ENCODE data around the gene SULT1A2.
"Not testable (repeated sequence)": the region's sequence is repeated elsewhere in the genome, so short reads cannot be mapped to it uniquely, and the experiment has no call there.

The SULT1A2 gene

GRCh38 chr16:28596840-28597691, at the start of gene SULT1A2:
Gene SULT1A2 (minus strand): TSS chr16:28597050. CDS start chr16:28595930, 1,120 bp downstream.
- no peak for DNase-seq

- not testable (repeated sequence) for DNase-seq
Observed at GRCh38 chr16:28639959-28640358, 43.1 kb upstream of the SULT1A2 start.

GRCh38 chr16:28638359-28638758, 41.5 kb upstream of the SULT1A2 start:
- DNase-seq, result not testable (repeated sequence)

DNA sequence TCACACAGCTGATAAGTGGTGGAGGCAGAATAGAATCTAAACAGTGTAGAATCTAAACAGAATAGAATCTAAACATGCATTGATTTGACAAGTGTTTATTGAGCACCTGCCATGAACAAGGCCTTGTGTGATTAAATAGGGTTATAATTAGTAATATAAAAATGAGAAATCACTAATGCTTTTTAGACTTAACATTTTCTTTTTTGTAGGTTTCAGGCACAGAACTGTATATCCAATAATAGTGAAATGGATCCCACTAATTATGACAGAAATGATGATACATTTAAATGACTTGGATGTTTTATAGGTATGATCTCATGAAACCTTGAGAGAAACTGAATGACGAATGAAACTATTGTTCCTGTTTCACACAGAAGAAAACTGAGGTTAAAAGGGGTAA, 40.9 kb upstream of the SULT1A2 start, which contains the start of gene NPIPB8:
NPIPB8 (plus strand) TSS at position 301 of the 400 bp plus-strand sequence. CDS start 296 bp downstream, outside the sequence.
- not testable (repeated sequence) for DNase-seq

GRCh38 chr16:28636093-28636823, 39.4 kb upstream of the SULT1A2 start:
- DNase-seq, result not testable (repeated sequence)

DNA sequence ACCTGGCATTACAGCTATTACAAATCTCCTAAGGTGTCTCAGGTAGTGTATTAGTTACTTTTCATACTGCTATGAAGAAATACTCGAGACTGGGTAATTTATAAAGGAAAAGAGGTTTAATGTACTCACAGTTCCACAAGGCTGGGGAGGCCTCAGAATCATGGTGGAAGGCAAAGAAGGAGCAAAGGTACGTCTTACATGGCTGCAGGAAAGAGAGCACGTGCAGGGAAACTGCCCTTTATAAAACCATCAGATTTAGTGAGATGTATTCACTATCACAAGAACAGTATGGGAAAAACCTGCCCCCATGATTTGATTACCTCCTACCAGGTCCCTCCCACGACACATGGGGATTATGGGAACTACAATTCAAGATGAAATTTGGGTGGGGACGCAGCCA, 34.1 kb upstream of the SULT1A2 start:
- not testable (repeated sequence) for DNase-seq

GRCh38 chr16:28623172-28623711, 26.4 kb upstream of the SULT1A2 start:
- DNase-seq, result peak; percentile 31

GRCh38 chr16:28622532-28623171, 25.8 kb upstream of the SULT1A2 start:
- not testable (repeated sequence) for DNase-seq

- no peak for DNase-seq
Observed at GRCh38 chr16:28621481-28622155, 24.8 kb upstream of the SULT1A2 start.

DNA sequence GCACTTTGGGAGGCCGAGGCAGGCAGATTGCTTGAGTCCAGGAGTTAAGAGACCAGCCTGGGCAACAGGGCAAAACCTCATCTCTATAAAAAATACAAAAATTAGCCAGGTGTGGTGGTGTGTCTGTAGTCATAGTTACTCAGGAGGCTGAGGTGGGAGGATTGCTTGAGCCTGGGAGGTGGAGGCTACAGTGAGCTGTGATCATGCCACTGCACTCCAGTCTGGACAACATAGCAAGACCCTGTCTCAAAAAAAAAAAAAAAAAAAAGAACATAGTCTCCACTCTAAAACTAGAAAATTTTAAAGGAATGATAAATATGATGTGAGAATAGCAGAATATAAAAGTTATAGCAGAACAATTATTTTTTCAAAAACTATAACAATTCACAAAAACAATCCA, 23.5 kb upstream of the SULT1A2 start:
- not testable (repeated sequence) for DNase-seq

DNA sequence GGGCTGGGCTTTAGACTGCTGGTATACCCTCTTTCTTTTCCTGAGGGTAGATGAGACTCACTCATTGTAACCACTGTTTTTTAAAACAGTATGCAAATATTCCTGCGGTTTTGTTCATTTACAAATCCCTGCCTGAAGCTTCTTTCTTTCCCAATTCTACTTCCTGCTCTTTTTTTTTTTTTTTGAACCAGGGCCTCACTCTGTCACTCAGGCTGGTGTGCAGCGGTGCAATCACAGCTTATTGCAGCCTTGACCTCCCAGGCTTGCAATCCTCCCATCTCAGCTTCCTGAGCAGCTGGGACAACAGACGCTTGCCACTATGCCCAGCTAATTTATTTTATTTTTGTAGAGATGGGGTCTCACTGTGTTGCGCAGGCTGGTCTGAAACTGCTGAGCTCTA, 21.0 kb upstream of the SULT1A2 start:
- no peak for DNase-seq

DNA sequence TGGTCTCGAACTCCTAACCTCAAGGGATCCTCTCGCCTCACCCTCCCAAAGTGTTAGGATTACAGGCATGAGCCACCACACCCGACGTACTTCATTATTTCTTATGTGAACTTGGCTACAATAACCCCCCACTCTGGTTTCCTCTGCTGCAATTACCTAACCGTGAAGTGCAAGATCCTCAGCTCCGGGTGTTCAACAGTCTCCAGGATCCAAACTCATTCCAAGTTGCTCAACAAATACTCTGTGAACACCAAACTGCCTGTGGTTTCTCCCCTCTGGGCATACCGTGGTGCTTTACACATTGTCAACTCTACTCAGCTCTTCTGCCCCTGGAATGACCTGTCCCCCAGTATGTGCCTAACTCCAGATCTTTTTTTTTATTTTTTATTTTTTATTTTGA, 19.8 kb upstream of the SULT1A2 start:
- no peak for DNase-seq

DNA sequence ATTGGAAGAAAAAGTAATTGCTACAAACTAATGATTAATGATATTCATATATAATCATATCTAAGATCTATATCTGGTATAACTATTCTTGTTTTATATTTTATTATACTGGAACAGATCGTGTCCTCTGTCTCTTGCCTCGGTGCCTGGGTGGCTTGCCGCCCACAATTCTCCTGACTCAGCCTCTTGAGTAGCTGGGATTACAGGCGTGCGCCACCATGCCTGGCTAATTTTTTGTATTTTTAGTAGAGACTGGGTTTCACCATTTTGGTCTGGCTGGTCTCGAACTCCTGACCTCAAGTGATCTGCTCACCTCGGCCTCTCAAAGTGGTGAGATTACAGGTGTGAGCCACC, 19.4 kb upstream of the SULT1A2 start:
- DNase-seq, result not testable (repeated sequence)

DNA sequence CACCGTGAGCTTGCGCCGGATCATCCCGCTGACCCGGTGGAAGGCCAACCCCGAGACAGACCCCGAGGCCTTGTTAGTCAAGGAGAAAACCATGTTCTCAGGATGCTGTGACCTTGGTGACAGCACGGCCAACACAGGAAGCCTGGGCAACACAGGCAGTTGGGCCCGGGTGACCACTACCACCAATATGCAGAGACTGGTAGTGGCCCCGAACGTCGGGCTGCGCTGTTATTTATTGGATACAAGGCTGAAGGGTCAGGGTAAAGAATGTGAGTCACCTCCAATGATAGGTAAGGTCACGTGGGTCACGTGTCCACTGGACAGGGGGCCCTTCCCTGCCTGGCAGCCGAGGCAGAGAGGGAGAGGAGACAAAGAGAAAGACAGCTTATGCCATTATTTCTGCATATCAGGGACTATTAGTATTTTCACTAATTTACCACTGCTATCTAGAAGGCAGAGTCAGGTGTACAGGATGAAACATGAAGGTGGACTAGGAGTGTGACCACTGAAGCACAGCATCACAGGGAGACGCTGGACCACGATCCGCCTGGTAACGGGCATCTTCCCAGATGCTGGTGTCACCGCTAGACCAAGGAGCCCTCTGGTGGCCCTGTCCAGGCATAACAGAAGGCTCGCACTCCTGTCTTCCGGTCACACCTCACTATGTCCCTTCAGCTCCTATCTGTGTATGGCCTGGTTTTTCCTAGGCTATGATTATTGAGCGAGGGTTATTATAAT, 18.8 kb upstream of the SULT1A2 start:
- not testable (repeated sequence) for DNase-seq

GRCh38 chr16:28614561-28614960, 17.7 kb upstream of the SULT1A2 start:
- DNase-seq, result not testable (repeated sequence)

DNA sequence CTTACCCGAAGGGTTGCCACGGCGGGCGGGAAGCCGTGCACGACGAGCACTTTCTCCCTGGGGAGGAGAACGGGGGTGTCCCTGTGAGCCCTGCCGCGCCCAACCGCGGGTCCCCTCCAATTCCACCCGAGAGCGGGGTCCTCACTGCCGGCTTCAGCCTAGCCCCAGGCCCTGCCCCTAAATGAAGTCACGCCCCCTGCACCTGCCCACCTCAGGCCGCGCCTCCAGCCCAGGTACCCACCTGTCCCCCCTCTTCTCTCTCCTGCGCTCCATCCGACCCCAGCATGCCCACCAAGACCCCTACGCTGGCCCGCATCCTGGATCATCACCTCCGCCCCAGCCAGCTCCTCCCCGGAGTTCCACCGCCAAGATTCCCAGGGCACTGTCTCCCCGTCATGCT, 17.1 kb upstream of the SULT1A2 start:
- not testable (repeated sequence) for DNase-seq

DNA sequence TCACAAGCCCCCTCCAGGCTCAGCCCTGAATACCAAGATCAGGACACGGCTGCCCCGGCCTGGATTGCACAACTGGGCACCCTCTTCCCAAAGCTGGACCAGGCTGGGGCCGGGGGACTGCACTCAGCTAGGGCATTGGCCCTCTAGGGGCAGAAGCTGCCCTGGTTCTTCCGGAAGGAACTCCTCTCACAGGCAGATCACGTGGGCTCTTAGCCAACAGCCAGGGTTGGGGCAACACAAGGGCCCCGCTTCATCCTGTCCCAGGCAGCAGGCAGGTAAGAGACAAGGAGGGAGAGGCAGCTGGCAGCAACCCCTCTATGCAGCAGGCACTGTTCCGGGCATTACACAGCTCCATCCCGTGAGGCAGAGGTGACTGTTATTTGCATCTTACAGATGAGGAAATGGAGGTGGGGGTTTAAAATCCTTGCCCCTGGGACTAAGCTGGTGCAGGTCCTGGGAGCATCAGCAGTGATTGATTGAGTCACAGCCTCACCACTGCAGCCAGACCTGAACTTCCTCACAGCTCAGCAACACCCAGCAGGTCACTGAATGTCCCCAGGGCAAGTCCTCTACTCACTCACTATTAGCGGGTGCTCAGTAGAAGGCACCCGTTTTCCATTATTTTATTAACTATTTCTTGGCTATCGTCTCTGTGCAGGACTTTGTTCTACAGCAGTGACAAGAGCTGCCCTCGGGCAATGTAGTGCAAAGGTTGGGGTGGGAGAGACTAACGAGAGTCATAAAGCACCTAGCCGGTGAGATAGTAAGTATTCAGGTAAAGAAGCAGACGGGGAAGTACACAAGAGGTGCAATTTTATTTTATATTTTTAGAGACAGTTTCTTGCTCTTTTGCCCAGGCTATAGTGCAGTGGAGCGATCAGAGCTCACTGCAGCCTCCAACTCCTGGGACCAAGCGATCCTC, 15.8 kb upstream of the SULT1A2 start:
- DNase-seq, result not testable (repeated sequence)

DNA sequence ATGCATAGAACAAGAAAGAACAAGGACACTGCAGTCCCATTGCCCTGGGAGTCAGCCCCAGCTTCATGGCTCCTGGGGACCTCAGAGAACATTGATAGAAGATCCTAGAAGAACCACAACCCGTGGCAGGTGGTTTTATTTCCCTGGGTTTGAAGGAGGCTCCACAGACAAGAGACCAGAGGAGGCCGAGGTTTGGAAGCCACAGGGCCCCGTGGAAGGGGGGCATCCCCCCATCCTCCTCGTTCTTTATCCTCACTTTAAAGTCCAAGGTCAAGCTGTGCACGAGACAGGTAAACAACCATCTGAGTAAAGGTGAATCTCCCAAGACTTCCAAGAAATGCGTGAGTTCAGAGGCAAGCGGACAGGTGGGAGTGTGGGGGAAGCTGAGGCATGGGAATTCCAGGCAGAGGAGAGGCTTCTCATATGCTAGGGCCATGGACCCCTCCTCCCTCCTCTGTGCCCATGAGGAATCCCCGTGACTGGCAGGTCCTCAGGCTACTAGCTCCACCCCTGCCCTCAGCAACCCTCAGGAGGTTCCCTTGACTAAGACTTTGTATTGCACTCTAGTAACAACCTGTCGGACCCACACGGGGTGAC, 13.8 kb upstream of the SULT1A2 start:
- no peak for DNase-seq

GRCh38 chr16:28609631-28610594, 13.1 kb upstream of the SULT1A2 start, which contains the start of gene SULT1A1:
Gene SULT1A1 (minus strand): TSS chr16:28610044. CDS start chr16:28608855, 1,189 bp downstream.
- no peak for DNase-seq
